Endodermal cell (in vitro differentiated cells): ENCODE measurements around the gene EIF4G2. TPM values are rescaled to one million over a fixed set of nuclear protein-coding genes. Genes with fewer than 3 reads are reported as not detected.
A peak's percentile ranks its signal among the peaks of the same experiment; 100 is the strongest.

Experiments
- DNase-seq: peaks from one replicate; pipeline ENCODE4 v3.0.0-alpha.2; 2017
- H3K27ac ChIP-seq: 2 replicates; pipeline ENCODE4 v1.5.1; 2013; ENCODE audit warnings: mild to moderate bottlenecking, low read depth, low read length, moderate library complexity
- H3K27me3 ChIP-seq: 2 replicates; pipeline ENCODE4 v1.6.1; 2013; ENCODE audit warnings: mild to moderate bottlenecking, low read length, moderate library complexity; ENCODE audit not compliant: insufficient read depth, control insufficient read depth, poor library complexity, severe bottlenecking
- H3K36me3 ChIP-seq: 2 replicates; pipeline ENCODE4 v1.7.0; 2013; ENCODE audit warnings: mild to moderate bottlenecking, low read length, moderate library complexity; ENCODE audit not compliant: control insufficient read depth, insufficient read depth
- H3K4me1 ChIP-seq: one replicate; pipeline ENCODE4 v1.7.0; 2013; ENCODE audit warnings: low read length; ENCODE audit not compliant: control insufficient read depth, insufficient read depth
- H3K4me3 ChIP-seq: 2 replicates; pipeline ENCODE4 v1.5.1; 2013; ENCODE audit warnings: mild to moderate bottlenecking, low read length, moderate library complexity
- H3K9ac ChIP-seq: 2 replicates; pipeline ENCODE4 v1.6.1; 2013; ENCODE audit warnings: mild to moderate bottlenecking, low read length, moderate library complexity; ENCODE audit not compliant: poor library complexity, severe bottlenecking; ENCODE audit errors: extremely low read depth
- H3K9me3 ChIP-seq: 2 replicates; pipeline ENCODE4 v1.6.1; 2013; ENCODE audit warnings: mild to moderate bottlenecking, low read length, moderate library complexity; ENCODE audit not compliant: control insufficient read depth
- H3K27ac Mint-ChIP-seq: 2 replicates; pipeline ENCODE4 v1.8.0; 2020; ENCODE audit warnings: mixed read lengths
- H3K27me3 Mint-ChIP-seq: 2 replicates; pipeline ENCODE4 v1.8.0; 2021; ENCODE audit warnings: mild to moderate bottlenecking, mixed read lengths; ENCODE audit not compliant: insufficient read depth
- H3K36me3 Mint-ChIP-seq: 2 replicates; pipeline ENCODE4 v1.8.0; 2020; ENCODE audit warnings: low read depth, mixed read lengths
- H3K4me1 Mint-ChIP-seq: 2 replicates; pipeline ENCODE4 v1.8.0; 2020; ENCODE audit warnings: mixed read lengths
- H3K4me3 Mint-ChIP-seq: 2 replicates; pipeline ENCODE4 v1.8.0; 2020; ENCODE audit warnings: mild to moderate bottlenecking, moderate library complexity, mixed read lengths
- H3K9me3 Mint-ChIP-seq: 2 replicates; pipeline ENCODE4 v1.8.0; 2020; ENCODE audit warnings: mild to moderate bottlenecking, mixed read lengths
- WGBS, 2 experiments: methylation state at CpG; one replicate each; pipeline versions ENCODE4 v1.1.5 to v1.1.7; 2013; ENCODE audit warnings: missing lambda C conversion rate in 2 of 2, mixed read lengths in 1 of 2; ENCODE audit not compliant: insufficient coverage in 1 of 2, insufficient read length in 1 of 2; 5-methylcytosine and 5-hydroxymethylcytosine counted together
- total RNA-seq, 2 donors: library from RNA; stranded (reverse); fragmentation: NEBNext Ultra II Directional in 1 of 2; extraction: Animal tissue kit (Norgen Biotek cat#: 25700) in 1 of 2; gene quantifications; 2 replicates in 1 of 2; 3 replicates in 1 of 2; pipeline ENCODE4 v1.2.1, GENCODE V29; 2021
- TF ChIP-seq, protein P1 (sequence below): fragments of 200-600 bp; sonication (generic); conservative IDR thresholded peaks from 2 replicates; pipeline ENCODE4 v1.5.0; 2021; ENCODE audit warnings: antibody characterized with exemption, mild to moderate bottlenecking

The EIF4G2 gene
- total RNA-seq, 2 donors from 2014 or later: 753 to 1,007 TPM

DNA sequence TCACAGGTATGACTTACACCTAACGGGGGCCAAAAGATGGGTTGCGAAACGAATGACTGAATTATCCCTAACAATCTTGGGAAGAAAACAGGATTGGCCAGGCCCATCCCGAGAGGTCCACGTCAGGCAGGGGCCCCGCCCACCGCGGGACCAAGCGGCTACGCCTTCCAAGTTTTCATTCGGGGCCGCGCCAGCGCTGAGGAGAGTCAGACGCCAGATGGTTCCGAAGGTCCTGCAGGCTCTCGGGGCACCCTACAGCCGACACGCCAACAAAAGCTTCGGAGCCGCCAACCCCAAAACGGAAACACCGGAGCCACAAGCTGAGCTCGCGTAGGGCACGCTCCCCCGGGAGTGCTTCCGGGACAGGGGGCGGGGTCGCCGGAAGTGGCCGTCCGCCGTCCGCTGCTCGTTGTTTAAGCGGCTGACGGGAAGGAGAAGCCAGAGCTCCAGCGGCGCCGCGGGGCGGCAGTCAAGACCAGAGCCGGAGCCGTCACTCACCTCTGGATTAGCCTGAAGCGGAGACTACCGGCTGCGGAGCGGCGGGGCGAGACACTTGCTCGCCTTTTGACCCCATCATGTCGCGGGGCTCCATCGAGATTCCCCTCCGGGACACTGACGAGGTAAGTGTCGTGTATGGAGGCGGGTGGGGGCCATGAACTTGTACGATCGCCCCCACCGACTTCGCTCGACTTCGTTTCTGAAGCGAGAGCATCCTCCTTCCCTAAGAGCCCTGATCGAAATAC lies 57.7 kb downstream of the EIF4G2 start, which contains the start of gene CTR9:
CTR9 (plus strand) TSS at position 409 of the 743 bp plus-strand sequence; CDS start at position 576, 167 bp downstream.
- Mint-ChIP-seq H3K27ac (peak within 1 kb of the TSS; percentile 95), H3K4me1 (peaks cover 7% of the 10 kb centered on the region), H3K36me3 (peaks cover 15% of the 10 kb centered on the region), H3K4me3 (peak within 1 kb of the TSS; percentile 96), H3K27me3 (no peaks in the 10 kb centered on the region), H3K9me3 (no peaks in the 10 kb centered on the region)
- Histone ChIP-seq H3K9ac (peak within 1 kb of the TSS; percentile 75), H3K4me3 (peak within 1 kb of the TSS; percentile 94), H3K4me1 (no peaks in the 10 kb centered on the region), H3K9me3 (no peaks in the 10 kb centered on the region), H3K27me3 (no peaks in the 10 kb centered on the region), H3K36me3 (peaks cover 30% of the 10 kb centered on the region), H3K27ac (peak within 1 kb of the TSS; percentile 84)
- TF ChIP-seq, protein P1, sequence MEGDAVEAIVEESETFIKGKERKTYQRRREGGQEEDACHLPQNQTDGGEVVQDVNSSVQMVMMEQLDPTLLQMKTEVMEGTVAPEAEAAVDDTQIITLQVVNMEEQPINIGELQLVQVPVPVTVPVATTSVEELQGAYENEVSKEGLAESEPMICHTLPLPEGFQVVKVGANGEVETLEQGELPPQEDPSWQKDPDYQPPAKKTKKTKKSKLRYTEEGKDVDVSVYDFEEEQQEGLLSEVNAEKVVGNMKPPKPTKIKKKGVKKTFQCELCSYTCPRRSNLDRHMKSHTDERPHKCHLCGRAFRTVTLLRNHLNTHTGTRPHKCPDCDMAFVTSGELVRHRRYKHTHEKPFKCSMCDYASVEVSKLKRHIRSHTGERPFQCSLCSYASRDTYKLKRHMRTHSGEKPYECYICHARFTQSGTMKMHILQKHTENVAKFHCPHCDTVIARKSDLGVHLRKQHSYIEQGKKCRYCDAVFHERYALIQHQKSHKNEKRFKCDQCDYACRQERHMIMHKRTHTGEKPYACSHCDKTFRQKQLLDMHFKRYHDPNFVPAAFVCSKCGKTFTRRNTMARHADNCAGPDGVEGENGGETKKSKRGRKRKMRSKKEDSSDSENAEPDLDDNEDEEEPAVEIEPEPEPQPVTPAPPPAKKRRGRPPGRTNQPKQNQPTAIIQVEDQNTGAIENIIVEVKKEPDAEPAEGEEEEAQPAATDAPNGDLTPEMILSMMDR: no peak
- peak; percentile 98 for DNase-seq
- 0% methylated on average over 39 to 67 of the region's 67 CpGs for WGBS, 2 experiments

DNA sequence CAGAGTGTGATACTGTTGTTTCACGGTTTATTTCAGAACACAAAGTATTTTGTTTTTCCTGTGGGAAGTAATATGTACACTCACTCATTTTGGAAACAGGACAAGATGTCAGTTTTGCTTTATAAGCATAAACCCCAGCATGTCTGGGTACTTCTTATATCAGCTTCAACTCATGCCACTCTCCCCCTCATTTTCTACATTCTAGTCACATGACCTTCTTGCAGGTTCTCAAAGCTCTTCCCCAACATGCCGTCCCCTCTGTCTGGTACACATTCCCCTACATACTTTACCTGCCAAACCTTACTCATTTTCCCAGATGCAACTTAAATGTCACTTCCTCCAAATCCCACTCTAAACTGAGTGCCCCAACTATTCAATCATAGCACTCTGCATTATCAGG lies 59.2 kb downstream of the EIF4G2 start:
- H3K27me3 ChIP-seq: no peaks in the 10 kb centered on the region
- H3K9me3 ChIP-seq: no peaks in the 10 kb centered on the region
- Mint-ChIP-seq H3K9me3 (no peaks in the 10 kb centered on the region), H3K36me3 (peaks cover 4% of the 10 kb centered on the region), H3K27me3 (no peaks in the 10 kb centered on the region), H3K4me1 (peaks cover 7% of the 10 kb centered on the region), H3K4me3 (no peak overlapping the region), H3K27ac (no peak overlapping the region)
- TF ChIP-seq, protein P1: no peak
- peaks cover 14% of the 10 kb centered on the region for H3K36me3 ChIP-seq
- no peak overlapping the region for H3K9ac ChIP-seq
- H3K4me3 ChIP-seq: no peak overlapping the region
- DNase-seq: no peak
- H3K4me1 ChIP-seq: no peaks in the 10 kb centered on the region
- no peak overlapping the region for H3K27ac ChIP-seq
- 90 to 93% methylated on average over 2 of the region's 2 CpGs for WGBS, 2 experiments

DNA sequence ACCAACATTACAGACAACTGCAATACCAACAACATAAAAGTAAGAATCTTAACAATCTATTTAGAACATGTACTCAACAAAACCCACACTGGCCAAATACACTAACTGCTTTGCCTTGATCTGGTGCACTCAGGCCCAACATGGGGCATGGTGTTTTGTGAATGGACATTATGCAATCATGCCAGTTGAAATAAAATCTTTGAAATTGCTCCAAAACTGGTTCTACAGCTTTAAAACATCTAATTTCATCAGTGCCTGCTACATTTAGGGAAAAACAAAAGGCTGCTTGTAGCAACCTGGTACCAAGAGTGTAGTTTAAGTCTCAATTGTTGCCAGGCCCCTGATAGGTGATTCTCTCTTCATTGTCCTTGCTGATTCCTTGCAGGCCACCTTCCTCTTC lies 61.0 kb downstream of the EIF4G2 start:
- Histone ChIP-seq H3K27ac (no peak overlapping the region), H3K27me3 (no peaks in the 10 kb centered on the region), H3K4me1 (no peaks in the 10 kb centered on the region), H3K4me3 (no peak overlapping the region), H3K36me3 (no peaks in the 10 kb centered on the region), H3K9ac (no peak overlapping the region), H3K9me3 (no peaks in the 10 kb centered on the region)
- Mint-ChIP-seq H3K36me3 (no peaks in the 10 kb centered on the region), H3K9me3 (no peaks in the 10 kb centered on the region), H3K27ac (no peak overlapping the region), H3K4me3 (no peak overlapping the region), H3K4me1 (peaks cover 7% of the 10 kb centered on the region), H3K27me3 (no peaks in the 10 kb centered on the region)
- no peak for DNase-seq
- TF ChIP-seq, protein P1: no peak

Other genes with a start within 250 kb of the EIF4G2 start
- not detected for gene LYVE1, start 240.3 kb downstream of the EIF4G2 start, total RNA-seq
- 1 to 10 TPM; 4.2 to 7.3 TPM for gene IRAG1, start 115.2 kb downstream of the EIF4G2 start, total RNA-seq
- 10 to 100 TPM; 32.7 to 37.5 TPM for gene CTR9, start 57.7 kb downstream of the EIF4G2 start, total RNA-seq
- gene ZBED5, start 49.1 kb upstream of the EIF4G2 start, total RNA-seq: 10 to 100 TPM; 51.6 to 57.8 TPM